DOHH2 (cell line): Measurements from ENCODE around the gene PID1.

Experiments
- EZH2phosphoT487 ChIP-seq: fragments of 200-600 bp; sonication (generic); IDR thresholded peaks from 2 replicates; pipeline ENCODE4 v1.6.1; 2017; ENCODE audit warnings: borderline replicate concordance, mild to moderate bottlenecking, antibody characterized with exemption, low read length, moderate library complexity, mixed read lengths
- TF ChIP-seq, protein P1 (sequence below): fragments of 200-600 bp; sonication (generic); IDR thresholded peaks from one replicate; pipeline ENCODE4 v1.5.1; 2014; ENCODE audit warnings: antibody characterized with exemption, mild to moderate bottlenecking, low read depth, low read length; ENCODE audit not compliant: poor library complexity, severe bottlenecking

DNA sequence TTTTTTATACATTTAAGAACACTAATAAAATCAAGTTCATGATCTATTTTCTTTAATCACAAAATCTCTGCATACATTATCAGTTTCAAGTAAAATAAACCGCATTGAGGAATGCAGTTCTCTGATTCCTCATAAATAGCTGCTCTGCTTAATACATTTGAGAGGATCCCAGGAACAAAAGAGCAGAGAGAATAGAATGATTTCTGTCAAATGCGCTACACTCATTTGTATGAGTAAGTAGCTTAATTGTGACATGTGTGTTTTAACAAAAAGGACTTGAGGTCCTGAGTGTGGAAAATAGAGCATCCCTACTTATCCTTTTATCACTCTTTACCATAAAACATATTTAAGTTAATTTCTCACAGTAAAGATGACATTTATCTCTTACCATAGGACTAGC is 134.0 kb downstream of the PID1 start:
- no peak for TF ChIP-seq EZH2phosphoT487
- TF ChIP-seq, protein P1, sequence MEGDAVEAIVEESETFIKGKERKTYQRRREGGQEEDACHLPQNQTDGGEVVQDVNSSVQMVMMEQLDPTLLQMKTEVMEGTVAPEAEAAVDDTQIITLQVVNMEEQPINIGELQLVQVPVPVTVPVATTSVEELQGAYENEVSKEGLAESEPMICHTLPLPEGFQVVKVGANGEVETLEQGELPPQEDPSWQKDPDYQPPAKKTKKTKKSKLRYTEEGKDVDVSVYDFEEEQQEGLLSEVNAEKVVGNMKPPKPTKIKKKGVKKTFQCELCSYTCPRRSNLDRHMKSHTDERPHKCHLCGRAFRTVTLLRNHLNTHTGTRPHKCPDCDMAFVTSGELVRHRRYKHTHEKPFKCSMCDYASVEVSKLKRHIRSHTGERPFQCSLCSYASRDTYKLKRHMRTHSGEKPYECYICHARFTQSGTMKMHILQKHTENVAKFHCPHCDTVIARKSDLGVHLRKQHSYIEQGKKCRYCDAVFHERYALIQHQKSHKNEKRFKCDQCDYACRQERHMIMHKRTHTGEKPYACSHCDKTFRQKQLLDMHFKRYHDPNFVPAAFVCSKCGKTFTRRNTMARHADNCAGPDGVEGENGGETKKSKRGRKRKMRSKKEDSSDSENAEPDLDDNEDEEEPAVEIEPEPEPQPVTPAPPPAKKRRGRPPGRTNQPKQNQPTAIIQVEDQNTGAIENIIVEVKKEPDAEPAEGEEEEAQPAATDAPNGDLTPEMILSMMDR = no peak
